HepG2 (cell line): Measurements from ENCODE around the gene KRTAP4-16. TPM values are rescaled to one million over a fixed set of nuclear protein-coding genes. Genes with fewer than 3 reads are reported as not detected.

Experiments used
- ATAC-seq: fragments of 200-7000 bp; cut with Tn5 transposase; 3 replicates; pipeline ENCODE4 v1.9.1; 2020; ENCODE audit warnings: mild to moderate bottlenecking, moderate library complexity
- BruUV-seq: library from RNA; stranded (reverse); fragments of 400-500 nt; replicated peaks from 2 replicates; lab custom pipeline; 2021; lab: Mats Ljungman, UMichigan
- CTCF ChIA-PET: fragments of 300-600 bp; formaldehyde crosslinking; extraction: SDS; loops from one replicate; lab custom pipeline; 2021; ENCODE audit warnings: low total read pairs, inconsistent platforms, low intra/inter-chr PET ratio; lab: Yijun Ruan, JAX
- POLR2A ChIA-PET: fragments of 350-600 bp; sonication (Branson Sonifier 250); formaldehyde crosslinking; loops from one replicate; lab custom pipeline; 2020; ENCODE audit warnings: antibody characterized with exemption, inconsistent platforms; lab: Yijun Ruan, JAX
- DNase-seq: peaks from one replicate; pipeline ENCODE4 v3.0.0-alpha.2; 2015; ENCODE audit warnings: low spot score
- FAIRE-seq: peaks from 3 replicates; lab custom pipeline; 2011; peaks lifted over from hg19 to GRCh38; lab: Jason Lieb, UNC
- H2AFZ ChIP-seq: one replicate; pipeline ENCODE4 v1.6.1; 2011; ENCODE audit warnings: low read length, inconsistent platforms
- H3K27ac ChIP-seq: fragments of 300-600 bp; 3 replicates; pipeline ENCODE4 v1.8.0; 2011; ENCODE audit warnings: mixed run types, mild to moderate bottlenecking, mixed read lengths, low read length, inconsistent platforms; ENCODE audit not compliant: insufficient read depth; ENCODE audit errors: extremely low read length
- H3K27me3 ChIP-seq, 2 experiments: fragments of 200-600 bp in 1 of 2; 2 replicates in 1 of 2; 3 replicates in 1 of 2; pipeline versions ENCODE4 v1.6.0 to v1.8.0; 2011; ENCODE audit warnings: low read length in 2 of 2, mild to moderate bottlenecking in 2 of 2, moderate library complexity in 2 of 2, inconsistent platforms in 1 of 2; ENCODE audit not compliant: insufficient read depth in 2 of 2, control insufficient read depth in 1 of 2
- H3K36me3 ChIP-seq, 2 experiments: fragments of 200-600 bp in 1 of 2; replicated peaks in 1 of 2; 2 replicates in 1 of 2; 3 replicates in 1 of 2; pipeline versions ENCODE4 v1.5.1 to v1.8.0; 2011; ENCODE audit warnings: low read length in 2 of 2, inconsistent platforms in 1 of 2; ENCODE audit not compliant: insufficient read depth in 2 of 2, control insufficient read depth in 1 of 2
- H3K4me1 ChIP-seq: 2 replicates; pipeline ENCODE4 v1.5.1; 2012; ENCODE audit warnings: low read length, inconsistent platforms; ENCODE audit not compliant: insufficient read depth
- H3K4me2 ChIP-seq: 2 replicates; pipeline ENCODE4 v1.6.0; 2011; ENCODE audit warnings: low read depth, low read length, inconsistent platforms
- H3K4me3 ChIP-seq, 3 experiments: fragments of 200-600 bp in 1 of 3; sonication (generic), shearing (Covaris generic) in 1 of 3; replicated peaks in 1 of 3; 2 replicates each; pipeline ENCODE4 v1.5.1; 2011 to 2016; ENCODE audit warnings: low read length in 3 of 3, inconsistent platforms in 2 of 3, low read depth in 2 of 3, mild to moderate bottlenecking in 2 of 3, control low read depth in 1 of 3, mixed read lengths in 1 of 3; ENCODE audit not compliant: insufficient read depth in 1 of 3
- H3K79me2 ChIP-seq: one replicate; pipeline ENCODE4 v1.6.1; 2011; ENCODE audit warnings: low read length, inconsistent platforms; ENCODE audit not compliant: insufficient read depth
- H3K9ac ChIP-seq: 2 replicates; pipeline ENCODE4 v1.6.0; 2011; ENCODE audit warnings: mild to moderate bottlenecking, low read depth, low read length, inconsistent platforms; ENCODE audit not compliant: insufficient read depth
- H3K9me3 ChIP-seq: 2 replicates; pipeline ENCODE4 v1.5.1; 2012; ENCODE audit warnings: mild to moderate bottlenecking, low read length
- H4K20me1 ChIP-seq: 2 replicates; pipeline ENCODE4 v1.6.0; 2011; ENCODE audit warnings: inconsistent platforms, mild to moderate bottlenecking, low read length, moderate library complexity; ENCODE audit not compliant: insufficient read depth
- BRCA1 ChIP-seq: sonication (generic); formaldehyde crosslinking; IDR thresholded peaks from 2 replicates; pipeline ENCODE4 v1.4.0; 2020; ENCODE audit warnings: missing genetic modification reagents
- HNRNPL ChIP-seq: fragments of 200-400 bp; formaldehyde crosslinking; IDR thresholded peaks from 2 replicates; pipeline ENCODE4 v1.6.1; 2017; ENCODE audit warnings: mild to moderate bottlenecking, low read depth, low read length
- HOXD1 ChIP-seq: sonication (generic); formaldehyde crosslinking; IDR thresholded peaks from 2 replicates; pipeline ENCODE4 v1.5.0; 2020; ENCODE audit warnings: missing genetic modification reagents
- JARID2 ChIP-seq: sonication (generic); formaldehyde crosslinking; IDR thresholded peaks from 2 replicates; pipeline ENCODE4 v1.8.1; 2023; ENCODE audit warnings: missing genetic modification reagents, inconsistent platforms; ENCODE audit not compliant: insufficient replicate concordance
- LRRFIP1 ChIP-seq: sonication (generic); formaldehyde crosslinking; conservative IDR thresholded peaks from 2 replicates; pipeline ENCODE4 v1.4.0; 2020; ENCODE audit warnings: missing genetic modification reagents
- MNT ChIP-seq: fragments of 450-650 bp; IDR thresholded peaks from 2 replicates; pipeline ENCODE4 v1.6.1; 2016
- RAD21 ChIP-seq: fragments of 450-650 bp; formaldehyde crosslinking; IDR thresholded peaks from 2 replicates; pipeline ENCODE4 v1.5.0; 2020; ENCODE audit warnings: mild to moderate bottlenecking
- RAD51 ChIP-seq: fragments of 450-650 bp; IDR thresholded peaks from 2 replicates; pipeline ENCODE4 v1.6.1; 2016; ENCODE audit warnings: borderline replicate concordance
- TCF12 ChIP-seq, 2 experiments: fragments of 450-650 bp in 1 of 2; sonication (generic) in 1 of 2; formaldehyde crosslinking in 1 of 2; IDR thresholded peaks; 2 replicates each; pipeline versions ENCODE4 v1.6.1 to v1.8.0; 2017 to 2022; ENCODE audit warnings: antibody characterized with exemption in 1 of 2, mild to moderate bottlenecking in 1 of 2, missing genetic modification reagents in 1 of 2, moderate library complexity in 1 of 2
- TFE3 ChIP-seq: IDR thresholded peaks from 2 replicates; pipeline ENCODE4 v1.6.1; 2016
- XRCC5 ChIP-seq: fragments of 200-400 bp; formaldehyde crosslinking; optimal IDR thresholded peaks from 2 replicates; pipeline ENCODE3; 2017; ENCODE audit warnings: mild to moderate bottlenecking, low read length
- ZNF260 ChIP-seq: sonication (generic); formaldehyde crosslinking; IDR thresholded peaks from 2 replicates; pipeline ENCODE4 v1.4.0; 2020; ENCODE audit warnings: missing genetic modification reagents, low read depth, mild to moderate bottlenecking, borderline replicate concordance
- ZNF530 ChIP-seq: sonication (generic); formaldehyde crosslinking; IDR thresholded peaks from 2 replicates; pipeline ENCODE4 v1.5.0; 2020; ENCODE audit warnings: low read depth, mild to moderate bottlenecking, missing genetic modification reagents
- ZXDC ChIP-seq: sonication (generic); formaldehyde crosslinking; IDR thresholded peaks from 2 replicates; pipeline ENCODE4 v1.5.0; 2020; ENCODE audit warnings: mild to moderate bottlenecking, missing genetic modification reagents
- WGBS: methylation state at CpG from one replicate; pipeline ENCODE4 v1.1.6; 2017; ENCODE audit warnings: low lambda C conversion rate; 5-methylcytosine and 5-hydroxymethylcytosine counted together
- in situ Hi-C: cut with HindIII; loops from 2 replicates; pipeline ENCODE4 v1.10.0; 2017; ENCODE audit warnings: low pct_unique_long_range_greater_than_20kb; ENCODE audit not compliant: extremely low pct_ligation_motif_present
- intact Hi-C: fragments of 100-400 bp; cut with micrococcal nuclease; formaldehyde crosslinking; loops from one replicate; pipeline ENCODE4 v1.10.0; 2022; ENCODE audit not compliant: unreplicated experiment
- polyA plus RNA-seq, 8 experiments: library from polyadenylated mRNA; depleted of rRNA in 3 of 8; stranded (reverse) in 7 of 8; unstranded in 1 of 8; fragments of >200 nt; fragmentation: Illumina TruSeq in 4 of 8; extraction: Trizol in 4 of 8; gene quantifications; 2 replicates each; pipeline versions ENCODE4 v1.2.1 to v1.2.3, GENCODE V29; 2011 to 2016; ENCODE audit warnings: low read depth in 4 of 8, missing spikeins in 1 of 8, mixed read lengths in 1 of 8; ENCODE audit not compliant: insufficient read depth in 1 of 8
- total RNA-seq, 5 experiments: library from RNA; depleted of rRNA; stranded (reverse); fragments of >200 nt; fragmentation: Illumina TruSeq; extraction: Trizol; gene quantifications; 2 replicates each; pipeline ENCODE4 v1.2.3, GENCODE V29; 2016; ENCODE audit warnings: low read depth in 1 of 5

KRTAP4-16 gene
- total and polyA plus RNA-seq, 2 of the 13 experiments (the other 11 are each of a cell fraction or from before 2014, with no cell fraction given): not detected

DNA sequence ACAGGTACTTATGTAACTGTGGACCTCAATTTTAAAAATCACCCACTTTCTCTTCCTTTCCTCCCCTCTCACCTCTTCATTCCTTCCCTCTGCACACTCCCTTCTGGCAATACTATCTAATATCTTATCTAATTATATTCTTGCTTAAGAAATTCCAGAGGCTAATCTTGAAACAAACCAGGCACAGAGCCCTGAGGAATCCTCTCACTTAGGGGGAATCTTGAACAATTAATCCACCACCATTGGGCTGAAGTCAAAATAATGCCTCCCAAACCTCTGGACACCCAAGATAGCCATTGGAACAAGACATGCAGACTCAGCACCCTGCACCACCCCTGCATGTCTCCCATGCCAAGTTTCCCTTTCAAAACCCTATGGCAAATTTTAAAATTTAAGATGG is 39.4 kb upstream of the KRTAP4-16 start (continued):
- TF ChIP-seq MNT (no peak), HNRNPL (no peak), BRCA1 (CRISPR knock-in tag) (no peak), XRCC5 (no peak), ZXDC (no peak)

DNA sequence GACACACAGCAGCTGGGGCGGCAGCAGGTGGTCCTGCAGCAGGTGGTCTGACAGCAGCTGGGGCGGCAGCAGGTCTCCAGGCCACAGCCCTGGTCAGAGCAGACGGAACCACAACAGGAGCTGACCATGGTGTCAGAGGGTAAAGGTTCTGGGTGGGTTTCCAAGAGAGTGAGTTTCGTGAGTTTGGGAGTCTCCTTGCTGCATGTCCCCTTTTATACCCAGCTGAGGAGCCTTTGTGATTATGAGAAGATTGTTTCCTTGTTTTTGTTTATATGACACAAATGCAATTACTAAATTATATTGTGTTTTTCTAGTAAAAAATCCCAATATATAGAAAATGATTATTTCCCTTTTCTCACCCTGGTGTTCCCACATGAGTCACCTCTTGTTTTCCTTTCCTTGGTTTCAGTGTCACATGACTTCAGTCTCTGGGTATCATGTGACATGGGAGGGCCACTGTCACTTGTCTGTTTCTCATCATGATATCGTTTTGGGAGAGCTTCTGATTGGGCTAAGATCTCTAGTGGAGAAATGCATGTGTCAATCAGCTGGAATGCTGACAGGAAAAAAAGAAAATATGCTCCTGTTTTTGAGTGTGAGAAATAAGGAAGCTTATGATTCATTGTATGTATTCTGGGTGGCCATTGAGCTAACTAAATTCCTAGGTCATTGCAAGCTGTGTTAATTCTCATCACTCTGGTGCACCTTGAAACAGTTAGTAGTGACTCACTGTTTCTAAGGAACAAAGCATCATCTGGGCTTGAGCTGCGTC is 38.5 kb upstream of the KRTAP4-16 start, which contains the start of gene KRTAP4-6:
Gene KRTAP4-6 (minus strand): TSS at position 185 of the 772 bp plus-strand sequence. CDS start 57 bp downstream, at position 128.
- POLR2A ChIA-PET: no interaction called here
- Histone ChIP-seq H2AFZ (no peak within 1 kb of the TSS), H3K9me3 (peaks cover 43% of the 10 kb centered on the region), H3K4me1 (no peaks in the 10 kb centered on the region), H3K27ac (no peak within 1 kb of the TSS), H3K79me2 (no peaks in the 10 kb centered on the region), H3K27me3 (no peaks in the 10 kb centered on the region), H3K9ac (no peak within 1 kb of the TSS), H3K4me2 (no peak within 1 kb of the TSS), H3K4me3 (no peak within 1 kb of the TSS), H4K20me1 (no peaks in the 10 kb centered on the region), H3K36me3 (no peaks in the 10 kb centered on the region)
- peak; percentile 9 for DNase-seq
- BruUV-seq: no TSS peak
- ATAC-seq: no peak
- in situ Hi-C loops: no loop called here
- no peak for FAIRE-seq
- 11% methylated on average over 6 of the region's 6 CpGs for WGBS
- CTCF ChIA-PET: no interaction called here
- intact Hi-C loops: no loop called here
- TF ChIP-seq RAD51 (peak; percentile 68; the same call in 1 of the 2 replicates), JARID2 (CRISPR knock-in tag) (no peak), HOXD1 (no peak), LRRFIP1 (CRISPR knock-in tag) (no peak), ZNF260 (CRISPR knock-in tag) (no peak), ZNF530 (CRISPR knock-in tag) (no peak), RAD21 (CRISPR knock-in tag) (no peak), TCF12 (IDR thresholded peaks at IDR 0.05) (no peak), TCF12 (CRISPR knock-in tag; IDR thresholded peaks at IDR 0.05) (no peak), TFE3 (no peak)
